Activated effector memory CD4-positive, alpha-beta T cell treated with anti-CD3 and anti-CD28 coated beads, Interleukin-2, amount 50 U/mL, for 16 hours (primary cell): Measurements from ENCODE around the gene CCSER2.

ENCODE experiments used
- DNase-seq: peaks from one replicate; pipeline ENCODE4 v3.0.0-alpha.2; 2020

Gene CCSER2

DNA sequence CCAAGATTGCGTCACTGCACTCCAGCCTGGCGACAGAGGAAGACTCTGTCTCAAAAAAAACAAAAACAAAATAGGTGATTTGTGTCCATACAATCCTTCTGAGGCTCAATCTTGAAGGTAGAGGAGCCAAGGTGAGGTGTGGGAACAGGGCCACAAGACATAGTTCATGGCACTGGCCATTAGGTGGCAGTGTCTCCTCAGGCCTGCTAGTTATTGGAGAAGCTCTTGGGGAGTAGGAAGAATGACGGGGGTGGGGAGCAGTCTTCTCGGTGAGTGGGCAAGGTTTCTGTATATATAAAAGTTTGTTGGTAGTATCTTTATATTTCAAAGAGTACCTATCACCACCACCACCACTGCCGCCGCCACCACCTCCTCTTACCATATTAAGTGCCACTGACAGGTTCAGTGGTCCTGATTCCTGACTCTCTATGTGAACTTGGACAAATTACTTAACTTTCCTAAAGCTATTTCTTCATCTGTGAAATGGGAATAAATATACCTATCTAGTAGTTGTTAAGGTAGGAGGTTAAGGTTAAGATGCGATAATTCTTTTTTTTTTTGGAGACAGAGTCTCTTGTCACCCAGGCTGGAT, 24.0 kb downstream of the CCSER2 start:
- DNase-seq = peak; percentile 88

DNA sequence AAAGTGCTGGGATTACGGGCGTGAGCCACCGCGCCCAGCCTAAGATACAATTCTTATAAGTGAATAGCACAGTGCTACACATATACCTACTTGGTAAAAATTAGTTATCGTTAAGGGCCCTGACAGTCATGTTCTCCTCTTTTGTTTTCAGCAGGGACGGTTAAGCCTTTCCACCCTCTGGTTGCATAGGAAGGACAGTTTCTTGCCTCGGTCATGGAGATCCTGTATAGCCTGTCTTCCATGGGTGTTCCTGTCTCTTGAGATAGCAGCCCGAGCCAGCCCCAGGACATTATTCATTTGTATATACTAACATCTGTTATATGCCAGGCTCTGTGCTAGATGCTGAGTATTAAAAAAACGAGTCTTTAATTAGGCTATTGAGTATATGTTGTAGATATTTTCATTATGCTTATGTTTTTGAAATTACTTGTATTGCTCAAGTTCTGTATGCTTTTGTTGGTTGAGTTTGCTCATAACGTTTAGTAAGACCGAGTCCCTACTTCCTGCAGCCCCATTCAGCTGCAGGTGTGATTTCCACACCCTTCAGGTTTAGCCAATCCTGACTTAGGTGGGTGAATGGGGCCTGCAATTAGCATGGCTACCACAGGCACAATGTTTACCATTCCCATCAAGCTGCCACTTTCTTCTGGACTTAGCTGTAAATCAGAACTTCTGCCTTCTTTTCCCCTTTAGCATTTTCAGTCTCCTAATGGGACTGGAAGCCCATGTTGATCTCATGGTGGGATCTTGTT, 24.8 kb downstream of the CCSER2 start:
- no peak for DNase-seq

- DNase-seq = no peak
Measured at GRCh38 chr10:84354623-84355022, 26.2 kb downstream of the CCSER2 start.

DNA sequence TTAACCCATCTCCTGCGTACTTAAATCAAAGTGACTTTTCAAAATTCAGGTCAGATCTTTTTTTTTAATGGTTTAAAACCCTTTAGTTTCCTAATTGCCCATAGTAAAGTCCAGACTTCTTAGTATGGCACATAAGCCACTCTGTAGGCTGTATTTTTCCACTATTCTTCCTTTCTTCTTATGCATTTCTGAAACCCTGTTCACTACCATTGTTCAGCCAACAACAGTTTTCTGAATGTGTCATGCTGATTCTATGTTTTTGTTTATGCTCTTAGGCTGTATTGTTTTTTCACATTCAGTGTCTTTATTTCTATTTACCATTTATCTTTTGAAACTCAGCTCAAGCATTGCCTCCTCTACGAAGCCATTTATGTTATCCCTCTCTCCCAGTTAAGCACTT, 26.7 kb downstream of the CCSER2 start:
- no peak for DNase-seq

- DNase-seq = no peak
Measured at GRCh38 chr10:84356928-84357327, 28.5 kb downstream of the CCSER2 start.

GRCh38 chr10:84358743-84359142, 30.4 kb downstream of the CCSER2 start:
- DNase-seq = no peak

DNA sequence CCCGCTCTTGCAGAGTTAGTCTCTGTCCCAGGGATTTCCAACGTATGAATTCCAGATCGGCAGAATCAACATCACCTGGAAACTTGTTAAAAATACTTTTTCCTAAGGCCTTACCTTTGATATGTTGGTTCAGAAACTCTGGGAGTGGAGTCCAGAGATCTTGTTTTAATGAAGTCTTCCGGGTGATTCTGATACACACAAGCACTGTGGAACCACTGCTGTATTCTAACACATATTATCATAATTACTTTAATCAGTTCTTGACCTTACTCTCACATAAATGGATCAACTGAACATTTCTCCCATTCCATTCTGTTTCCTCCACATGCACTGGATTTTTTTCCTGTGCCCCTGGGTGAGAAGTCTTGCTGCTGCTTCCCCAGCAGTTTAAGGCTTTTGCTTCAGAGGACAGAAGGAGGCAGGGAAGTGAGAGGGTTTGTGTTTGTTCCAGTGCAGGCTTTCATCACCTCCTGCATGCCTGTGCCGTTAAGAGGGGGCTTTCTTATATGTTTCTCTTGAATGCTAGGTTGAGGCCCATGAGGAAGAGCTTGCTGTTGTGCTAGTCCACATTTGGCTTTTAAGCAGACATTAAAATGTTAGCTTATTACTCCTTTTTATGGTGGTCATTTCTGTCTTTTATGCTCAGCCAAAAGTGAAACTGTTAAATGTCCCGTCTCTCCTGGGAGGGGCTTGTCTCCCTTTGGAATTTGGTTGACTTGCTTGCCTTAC, 32.4 kb downstream of the CCSER2 start:
- no peak for DNase-seq

GRCh38 chr10:84365335-84365881, 37.0 kb downstream of the CCSER2 start:
- no peak for DNase-seq

- DNase-seq = no peak
Measured at GRCh38 chr10:84366041-84366440, 37.7 kb downstream of the CCSER2 start.

DNA sequence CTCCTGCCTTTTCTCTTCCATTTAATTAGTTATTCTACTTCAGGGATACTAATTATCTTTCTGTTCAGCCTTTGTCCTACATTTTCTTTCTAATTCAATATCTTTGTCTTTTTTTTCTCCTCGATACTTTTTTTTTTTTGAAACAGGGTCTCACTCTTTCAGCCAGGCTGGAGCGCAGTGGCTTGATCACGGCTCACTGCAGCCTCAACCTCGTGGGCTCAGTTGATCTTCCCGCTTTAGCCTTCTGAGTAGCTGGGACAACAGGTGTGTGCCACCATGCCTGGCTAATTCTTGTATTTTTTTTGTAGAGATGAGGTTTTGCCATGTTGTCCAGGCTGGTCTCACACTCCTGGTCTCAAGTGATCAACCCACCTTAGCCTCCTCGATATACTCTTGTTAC, 38.9 kb downstream of the CCSER2 start:
- DNase-seq = no peak

DNA sequence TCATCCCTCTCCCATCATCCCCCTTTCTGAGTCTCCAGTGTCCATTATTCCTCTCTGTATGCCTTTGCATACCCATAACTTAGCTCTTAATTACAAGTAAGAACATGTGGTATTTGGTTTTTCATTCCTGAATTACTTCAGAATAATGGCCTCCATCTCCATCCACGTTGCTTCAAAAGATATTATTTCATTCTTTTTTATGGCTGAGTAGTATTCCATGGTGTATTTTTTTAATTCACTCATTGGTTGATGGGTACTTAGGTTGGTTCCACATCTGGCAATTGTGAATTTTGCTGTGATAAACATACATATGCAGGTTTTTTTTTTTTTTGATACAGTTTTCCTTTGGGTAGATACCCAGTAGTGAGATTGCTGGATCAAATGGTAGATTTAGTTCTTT, 40.4 kb downstream of the CCSER2 start:
- no peak for DNase-seq

DNA sequence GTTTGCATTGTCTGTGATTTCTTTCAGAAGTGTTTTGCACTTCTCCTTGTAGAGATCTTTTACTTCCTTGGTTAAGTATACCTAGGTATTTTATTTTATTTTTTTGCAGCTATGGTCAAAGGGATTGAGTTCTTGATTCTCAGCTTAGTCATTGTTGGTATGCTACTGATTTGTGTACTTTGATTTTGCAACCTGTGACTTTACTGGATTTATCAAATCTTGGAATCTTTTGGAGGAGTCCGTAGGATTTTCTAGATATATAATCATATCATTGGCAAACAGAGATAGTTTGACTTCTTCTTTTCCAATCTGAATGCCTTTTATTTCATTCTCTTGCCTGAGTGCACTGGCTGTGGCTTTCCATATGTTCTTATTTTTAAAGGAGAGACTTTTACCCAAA, 41.9 kb downstream of the CCSER2 start:
- no peak for DNase-seq

GRCh38 chr10:84371944-84372343, 43.6 kb downstream of the CCSER2 start:
- no peak for DNase-seq

GRCh38 chr10:84373000-84373399, 44.6 kb downstream of the CCSER2 start:
- no peak for DNase-seq

DNA sequence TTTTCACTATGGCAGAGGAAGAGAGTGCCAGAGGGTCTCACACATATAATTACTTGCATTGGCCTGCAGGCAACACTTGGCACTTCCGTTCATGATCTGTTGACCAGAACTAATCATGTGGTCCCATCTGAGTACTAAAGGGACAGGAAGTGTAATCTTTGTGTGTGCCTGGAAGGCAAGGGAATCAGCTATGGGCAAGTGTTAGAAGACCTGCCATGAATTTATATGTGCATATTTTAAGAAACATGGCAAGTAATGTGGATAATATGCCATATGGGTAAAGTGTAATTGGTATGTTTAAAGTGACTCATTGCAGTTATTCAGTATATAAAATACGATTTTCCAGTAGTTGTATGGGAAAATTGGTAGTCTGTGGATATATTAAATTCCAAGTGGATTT, 46.1 kb downstream of the CCSER2 start:
- no peak for DNase-seq

GRCh38 chr10:84375011-84375410, 46.6 kb downstream of the CCSER2 start:
- DNase-seq = no peak

DNA sequence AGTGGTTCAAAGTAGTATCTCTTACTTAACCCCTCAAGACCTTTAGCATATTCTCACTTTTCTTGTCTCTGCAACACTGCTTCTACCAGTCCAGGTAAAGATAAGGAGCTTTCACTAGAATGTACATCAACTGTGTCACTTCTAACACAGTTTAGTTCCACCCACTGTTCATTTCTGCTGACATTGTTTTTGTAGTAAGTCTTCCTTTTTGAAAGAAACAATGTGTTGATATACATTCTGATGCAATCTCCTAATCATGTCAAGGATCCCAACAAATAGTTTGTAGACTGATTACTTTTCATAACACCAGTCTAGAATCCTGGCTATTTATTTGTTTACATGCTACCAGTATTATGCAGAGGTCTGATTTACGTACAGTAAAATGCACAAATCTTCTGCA, 47.5 kb downstream of the CCSER2 start:
- no peak for DNase-seq

GRCh38 chr10:84388148-84388547, 59.8 kb downstream of the CCSER2 start:
- no peak for DNase-seq

- no peak for DNase-seq
Measured at GRCh38 chr10:84390364-84390763, 62.0 kb downstream of the CCSER2 start.

DNA sequence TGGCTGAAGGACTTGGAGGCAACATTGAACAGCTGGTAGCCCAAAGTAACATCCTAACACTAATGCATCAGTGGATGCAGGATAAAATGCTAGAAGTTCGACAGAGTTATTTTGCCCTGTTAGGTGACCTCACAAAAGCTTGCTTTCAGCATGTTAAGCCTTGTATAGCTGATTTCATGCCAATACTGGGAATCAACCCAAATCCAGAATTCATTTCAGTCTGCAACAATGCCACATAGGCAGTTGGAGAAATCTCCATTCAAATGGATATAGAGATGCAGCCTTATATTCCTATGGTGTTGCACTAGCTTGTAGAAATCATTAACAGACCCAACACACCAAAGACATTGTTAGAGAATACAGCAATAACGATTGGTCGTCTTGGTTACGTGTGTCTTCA, 62.9 kb downstream of the CCSER2 start:
- DNase-seq = no peak

- no peak for DNase-seq
Measured at GRCh38 chr10:84392181-84392580, 63.8 kb downstream of the CCSER2 start.

DNA sequence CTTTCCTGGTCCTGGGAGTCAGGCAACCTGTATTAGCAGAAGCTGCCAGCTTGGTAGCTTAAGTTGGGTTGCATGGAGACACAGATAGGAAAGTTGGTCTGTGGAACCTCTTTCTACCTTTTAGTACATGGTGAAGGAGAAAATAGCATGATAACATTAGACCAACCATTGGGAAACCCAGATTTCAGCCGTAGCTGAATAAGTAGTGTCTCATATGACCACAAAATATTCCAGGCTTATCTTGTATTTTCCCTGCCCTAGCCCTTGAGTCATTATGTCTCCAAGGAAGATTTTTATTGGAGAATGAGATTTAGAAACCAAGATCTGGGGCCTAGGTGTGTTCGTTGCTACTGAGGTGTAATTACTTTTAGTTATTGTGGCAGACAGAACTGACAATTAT, 67.2 kb downstream of the CCSER2 start:
- DNase-seq = no peak

DNA sequence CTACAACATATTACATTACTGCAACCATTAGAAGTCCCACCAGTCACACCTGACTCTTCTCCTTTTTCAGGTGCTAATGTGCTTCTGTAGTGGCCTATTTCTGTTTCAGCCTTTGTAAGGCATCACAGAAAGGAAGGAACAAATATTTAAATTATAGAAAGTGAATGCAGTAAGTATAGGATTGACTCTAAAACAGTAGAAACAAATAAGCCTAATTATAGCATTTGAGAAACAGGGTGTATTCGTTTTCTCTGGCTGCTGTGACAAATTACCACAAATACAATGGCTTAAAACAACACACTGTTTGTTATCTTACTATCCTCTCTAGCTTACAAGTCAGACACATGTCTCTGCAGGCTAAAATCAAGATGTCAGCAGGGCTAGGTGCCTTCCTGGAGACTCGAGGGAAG, 69.4 kb downstream of the CCSER2 start:
- DNase-seq = no peak

DNA sequence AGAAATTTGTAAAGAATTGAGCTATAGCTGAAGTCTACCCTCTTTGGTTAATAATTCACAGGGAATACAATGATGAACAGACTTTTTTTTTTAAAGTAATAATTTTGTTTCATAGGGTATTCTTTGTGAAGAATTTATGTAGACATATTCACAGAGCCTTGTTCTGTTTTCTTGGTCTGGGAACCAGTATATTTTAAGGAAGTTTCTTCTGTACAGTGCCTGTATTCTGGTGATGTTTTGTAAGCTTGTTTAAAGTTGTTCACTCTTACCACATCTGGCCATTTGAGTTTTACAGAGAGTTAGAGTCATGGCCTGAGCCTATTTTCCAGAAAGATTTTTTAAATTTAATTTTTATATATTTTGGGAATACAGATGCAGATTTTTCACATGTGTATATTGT, 70.3 kb downstream of the CCSER2 start:
- no peak for DNase-seq
